GM10248 (cell line): ENCODE data around the gene HOXD9.

Source experiments
- CTCF ChIA-PET: fragments of 300-600 bp; sonication (Branson Sonifier 250); formaldehyde crosslinking; extraction: SDS; loops from one replicate; lab custom pipeline; 2021; ENCODE audit warnings: antibody characterized with exemption; lab: Yijun Ruan, JAX
- POLR2A ChIA-PET: fragments of 350-650 bp; sonication (Branson Sonifier 250); formaldehyde crosslinking; extraction: SDS; loops from one replicate; lab custom pipeline; 2020; ENCODE audit warnings: antibody characterized with exemption; lab: Yijun Ruan, JAX
- DNase-seq: peaks from one replicate; pipeline ENCODE4 v3.0.0; 2012; ENCODE audit errors: extremely low spot score
- CTCF ChIP-seq: IDR thresholded peaks from 2 replicates; pipeline ENCODE4 v1.5.1; 2012; ENCODE audit warnings: mild to moderate bottlenecking, low read depth; ENCODE audit errors: extremely low read depth, missing control alignments, control extremely low read depth

The HOXD9 gene

GRCh38 chr2:176105730-176106580, 16.6 kb upstream of the HOXD9 start:
- CTCF ChIA-PET = no interaction called here
- no peak for DNase-seq
- TF ChIP-seq CTCF = no peak
- POLR2A ChIA-PET = no interaction called here

GRCh38 chr2:176106581-176107539, 15.7 kb upstream of the HOXD9 start, which contains the start of gene HOXD11:
Gene HOXD11, plus strand, starts transcription at chr2:176107280. Its CDS starts 76 bp downstream, at chr2:176107356.
- ChIA-PET POLR2A (no interaction called here), CTCF (no interaction called here)
- no peak for DNase-seq
- no peak for TF ChIP-seq CTCF

- no peak for TF ChIP-seq CTCF
- ChIA-PET POLR2A (no interaction called here), CTCF (no interaction called here)
- no peak for DNase-seq
Observed at GRCh38 chr2:176107731-176108181, 14.8 kb upstream of the HOXD9 start.

- POLR2A ChIA-PET = no interaction called here
- CTCF ChIA-PET = interaction anchor here (1.0 to 2.4 kb wide), 8 partner anchors 12 to 529 kb away, joined by 3 to 19 read pairs (median 5); no protein-coding TSS in a partner anchor
- no peak for TF ChIP-seq CTCF
- no peak for DNase-seq
Observed at GRCh38 chr2:176109192-176109901, 13.2 kb upstream of the HOXD9 start.

GRCh38 chr2:176109946-176110345, 12.6 kb upstream of the HOXD9 start:
- ChIA-PET CTCF (interaction anchor here (1.0 to 2.4 kb wide), 13 partner anchors 8 to 542 kb away, joined by 3 to 19 read pairs (median 5); no protein-coding TSS in a partner anchor), POLR2A (no interaction called here)
- no peak for TF ChIP-seq CTCF
- DNase-seq = no peak
